GM19238 (cell line): Measurements from ENCODE around the gene MARVELD3.

ENCODE experiments used
- DNase-seq: peaks from one replicate; pipeline ENCODE4 v3.0.0; 2011; ENCODE audit warnings: low spot score; ENCODE audit not compliant: insufficient read length

Gene MARVELD3

DNA sequence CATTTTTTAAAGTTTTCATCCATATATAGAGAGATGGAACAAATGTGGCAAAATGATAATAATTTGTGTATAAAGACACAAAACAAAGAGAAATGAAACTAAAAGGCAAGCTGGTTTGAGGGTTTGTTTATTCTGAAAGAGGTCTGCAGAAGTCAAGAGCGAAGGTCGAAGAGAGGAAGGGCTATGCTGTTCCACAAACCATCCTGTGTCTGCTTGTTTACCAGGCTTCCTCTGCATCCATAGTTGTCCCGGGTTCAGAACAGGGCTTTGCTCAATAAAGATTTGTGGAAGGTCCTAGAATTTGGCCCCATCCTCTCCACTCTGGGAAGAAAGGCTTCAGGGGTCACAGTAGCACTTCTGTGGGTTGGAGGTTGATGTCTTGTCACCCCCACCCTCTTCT is 2.4 kb upstream of the MARVELD3 start:
- DNase-seq: no peak

DNA sequence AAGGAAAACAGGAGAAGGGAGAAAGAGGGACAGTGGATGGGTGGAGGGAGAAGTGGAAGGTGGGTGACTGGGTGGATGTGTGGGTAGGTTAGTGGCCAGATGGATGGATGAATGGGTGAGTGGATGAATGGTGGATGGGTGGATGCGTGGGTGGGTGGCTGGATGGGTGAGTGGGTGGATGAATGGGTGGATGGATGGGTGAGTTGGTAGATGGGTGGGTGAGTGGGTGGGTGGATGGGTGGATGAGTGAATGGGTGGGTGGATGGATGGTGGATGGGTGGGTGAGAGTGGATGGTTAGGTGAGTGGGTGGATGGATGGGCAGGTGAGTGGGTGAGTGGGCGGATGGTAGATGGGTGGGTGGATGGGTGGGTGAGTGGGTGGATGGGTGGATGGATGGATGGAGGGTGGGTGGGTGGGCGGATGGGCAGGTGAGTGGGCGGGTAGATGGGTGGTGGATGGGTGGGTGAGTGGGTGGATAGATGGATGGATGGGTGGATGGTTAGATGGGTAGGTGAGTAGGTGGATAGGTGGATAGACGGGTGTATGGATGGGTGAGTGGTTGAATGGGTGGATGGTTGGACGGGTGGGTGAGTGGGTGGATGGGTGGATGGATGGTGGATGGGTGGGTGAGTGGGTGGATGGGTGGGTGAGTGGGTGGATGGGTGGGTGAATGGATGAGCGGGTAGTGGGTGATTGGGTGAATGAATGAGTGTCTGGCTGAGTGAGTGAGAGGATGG is 702 bp upstream of the MARVELD3 start:
- no peak for DNase-seq

DNA sequence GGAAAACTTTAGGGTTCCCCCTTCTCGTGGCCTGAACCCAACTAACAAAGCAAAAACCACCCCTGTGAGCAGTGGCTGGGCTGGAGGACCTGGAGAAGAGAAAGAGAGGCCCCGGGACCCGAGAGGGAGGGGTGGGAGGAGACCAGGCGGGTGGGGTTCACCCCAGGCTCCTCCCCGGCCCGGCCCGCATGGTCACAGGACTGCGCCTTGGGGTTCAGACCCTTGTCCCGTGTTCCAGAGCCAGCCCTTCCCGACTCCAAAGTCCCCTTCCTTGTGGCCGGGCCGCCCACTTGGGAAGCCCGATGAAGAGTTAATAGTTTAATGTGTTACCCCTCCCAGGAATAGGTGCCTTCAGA is 852 bp downstream of the MARVELD3 start:
- no peak for DNase-seq

GRCh38 chr16:71627731-71628181 is 1.8 kb downstream of the MARVELD3 start:
- DNase-seq: no peak

DNA sequence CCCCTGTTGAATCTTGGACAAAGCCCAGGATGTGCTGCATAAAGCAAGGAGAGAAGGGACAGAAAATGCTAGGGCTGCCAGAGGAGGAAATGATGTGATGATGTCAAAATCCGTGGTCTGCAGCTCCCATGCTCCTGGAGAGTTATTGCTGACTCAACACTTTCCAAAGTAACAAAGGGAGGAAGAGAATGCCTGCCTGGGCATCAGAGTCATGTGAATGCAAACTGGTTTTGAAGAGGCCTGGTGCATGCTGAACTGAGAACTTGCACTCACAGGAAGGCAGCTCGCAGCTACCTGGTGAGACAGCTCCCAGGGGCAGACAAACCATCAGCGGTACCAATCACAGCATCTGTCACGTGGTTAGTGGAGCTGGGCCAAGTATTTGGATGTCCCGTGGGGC is 2.8 kb downstream of the MARVELD3 start:
- no peak for DNase-seq

DNA sequence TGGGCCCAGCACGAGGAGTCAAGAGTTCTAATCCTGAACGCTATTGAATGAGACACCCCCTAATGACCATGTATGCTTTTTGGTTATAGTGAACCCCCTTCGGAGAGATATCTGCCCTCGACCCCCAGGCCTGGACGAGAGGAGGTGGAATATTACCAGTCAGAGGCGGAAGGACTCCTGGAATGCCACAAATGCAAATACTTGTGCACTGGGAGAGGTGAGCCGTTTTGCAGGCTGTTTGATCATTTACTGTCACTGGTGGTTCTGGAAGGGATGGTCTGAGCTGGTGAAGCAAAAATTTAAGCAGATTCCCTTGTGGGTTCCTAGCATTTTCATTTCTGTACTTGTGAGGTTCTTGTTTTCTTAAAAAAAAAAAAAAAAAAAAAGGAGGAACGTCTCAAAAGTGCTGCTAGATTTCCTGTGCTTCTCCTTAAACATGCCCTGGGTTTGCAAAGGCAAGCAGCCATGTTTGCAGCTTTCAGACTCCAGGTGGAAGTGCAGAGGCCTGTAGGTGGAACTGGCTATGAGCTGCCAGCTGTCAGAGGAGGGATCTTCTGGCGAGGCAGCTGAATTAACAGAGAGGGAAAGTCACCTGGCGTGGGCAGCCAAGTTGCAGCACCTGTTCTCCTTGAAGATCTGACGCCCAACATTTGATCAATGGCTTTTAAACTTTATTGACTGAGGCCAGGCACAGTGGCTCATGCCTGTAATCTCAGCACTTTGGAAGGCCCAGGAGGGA is 3.5 kb downstream of the MARVELD3 start:
- no peak for DNase-seq

DNA sequence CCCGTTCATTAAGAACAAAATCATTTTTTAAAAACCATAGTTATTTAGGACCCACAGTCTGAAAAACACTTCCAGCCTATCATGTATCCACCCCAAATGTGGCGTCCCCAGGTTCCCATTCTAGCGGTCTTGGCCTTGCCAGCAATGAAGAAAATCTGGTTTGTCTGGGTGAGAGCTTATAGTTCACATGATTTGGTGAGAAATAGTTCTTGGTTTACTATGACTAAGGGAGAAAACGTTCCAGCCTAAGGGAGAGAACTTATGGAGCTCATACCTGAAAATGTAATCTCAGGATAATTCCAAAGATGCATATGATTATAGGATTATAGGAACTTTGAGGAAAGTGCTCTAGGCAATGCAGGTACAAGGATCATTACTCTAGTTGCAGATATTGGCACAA is 4.8 kb downstream of the MARVELD3 start:
- no peak for DNase-seq

- DNase-seq: no peak
Measured at GRCh38 chr16:71631776-71632175, 5.8 kb downstream of the MARVELD3 start.

- no peak for DNase-seq
Measured at GRCh38 chr16:71635632-71636031, 9.6 kb downstream of the MARVELD3 start.

GRCh38 chr16:71637398-71637797 is 11.4 kb downstream of the MARVELD3 start:
- no peak for DNase-seq

- DNase-seq: no peak
Measured at GRCh38 chr16:71645450-71645849, 19.5 kb downstream of the MARVELD3 start.

- no peak for DNase-seq
Measured at GRCh38 chr16:71647391-71647790, 21.4 kb downstream of the MARVELD3 start.

- no peak for DNase-seq
Measured at GRCh38 chr16:71648162-71648561, 22.2 kb downstream of the MARVELD3 start.

DNA sequence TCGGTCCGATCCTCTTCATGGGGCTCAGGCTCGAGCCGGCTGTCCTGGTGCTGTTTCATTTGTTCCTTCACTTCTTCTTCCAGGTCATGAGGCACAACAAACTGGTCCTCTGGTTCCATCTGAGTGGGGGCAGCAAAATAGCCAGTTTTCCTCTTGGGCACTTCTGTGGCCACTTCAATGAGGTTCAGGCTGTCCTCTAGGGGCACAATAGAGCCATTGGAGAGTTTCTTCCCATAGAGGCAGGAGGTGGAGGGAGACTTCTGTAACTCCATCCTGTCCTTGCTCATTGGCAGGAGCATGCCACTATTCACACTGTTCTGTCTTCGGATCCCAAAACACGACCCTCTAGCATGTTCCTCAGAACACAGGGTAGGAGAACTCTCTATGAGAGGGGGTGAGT is 22.9 kb downstream of the MARVELD3 start:
- DNase-seq: no peak

- no peak for DNase-seq
Measured at GRCh38 chr16:71649704-71650103, 23.7 kb downstream of the MARVELD3 start.

DNA sequence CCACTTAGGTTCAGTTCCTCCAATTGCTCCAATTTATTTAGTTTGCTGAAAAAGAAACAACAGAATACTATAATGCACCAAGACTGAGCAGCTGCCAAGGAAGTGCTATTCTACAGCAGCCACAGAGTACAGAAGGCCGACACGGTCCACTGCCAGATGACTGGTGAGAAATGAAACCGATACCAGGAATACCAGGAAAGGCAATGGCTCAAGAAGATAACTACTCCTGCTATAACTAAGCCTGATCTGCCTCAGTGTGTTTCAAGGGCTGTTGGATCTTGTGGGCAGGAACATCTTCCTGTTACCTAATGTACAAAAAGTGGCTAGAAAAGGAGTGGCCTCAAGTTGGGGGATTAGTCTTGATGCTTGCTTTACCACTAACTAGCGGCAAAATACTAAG is 32.8 kb downstream of the MARVELD3 start:
- no peak for DNase-seq

GRCh38 chr16:71659471-71659870 is 33.5 kb downstream of the MARVELD3 start:
- DNase-seq: no peak

DNA sequence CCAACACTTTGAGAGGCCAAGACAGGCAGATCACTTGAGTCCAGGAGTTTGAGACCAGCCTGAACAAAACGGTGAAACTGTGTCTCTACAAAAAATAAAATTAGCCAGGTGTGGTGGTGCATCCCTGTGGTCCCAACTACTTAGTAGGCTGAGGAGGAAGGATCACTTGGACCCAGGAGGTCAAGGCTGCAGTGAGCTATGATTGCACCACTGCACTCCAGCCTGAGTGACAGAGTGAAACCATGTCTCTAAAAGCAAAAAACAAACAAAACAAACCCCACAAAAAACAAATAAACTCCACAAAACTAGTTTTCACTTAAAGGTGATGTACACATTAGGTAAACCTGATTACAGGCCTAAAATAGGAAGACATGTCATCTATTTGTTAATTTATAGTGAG is 40.3 kb downstream of the MARVELD3 start:
- no peak for DNase-seq

- no peak for DNase-seq
Measured at GRCh38 chr16:71666928-71667707, 41.1 kb downstream of the MARVELD3 start.

DNA sequence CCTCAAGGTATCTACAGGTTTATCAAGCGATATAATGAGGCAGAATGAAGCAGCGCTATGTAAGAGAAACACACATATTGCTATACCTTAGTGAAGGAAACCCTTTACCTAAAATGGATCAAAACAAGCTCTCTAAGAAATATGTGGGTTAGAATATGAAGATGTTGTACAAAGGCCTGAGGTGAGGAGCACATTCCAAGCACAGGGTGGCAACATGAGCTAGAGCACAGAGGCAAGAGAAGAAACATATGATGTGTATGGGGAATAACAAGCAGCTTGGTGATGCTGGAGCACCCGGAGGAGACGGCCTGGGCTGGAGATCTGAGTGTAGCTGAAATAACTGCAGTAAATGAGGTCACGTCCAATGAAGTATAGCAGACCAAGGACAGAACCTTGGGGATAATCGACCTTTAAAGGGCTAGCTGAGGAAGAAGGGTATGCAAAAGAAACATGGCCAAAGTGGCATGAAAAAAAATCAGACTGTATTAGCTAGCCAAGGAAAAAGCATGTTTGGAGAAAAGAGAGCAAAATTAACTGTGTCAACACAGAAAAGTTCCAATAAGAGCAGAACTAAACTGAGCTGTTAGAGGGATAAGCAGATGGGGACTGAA is 44.0 kb downstream of the MARVELD3 start:
- no peak for DNase-seq

- no peak for DNase-seq
Measured at GRCh38 chr16:71670537-71670936, 44.6 kb downstream of the MARVELD3 start.

GRCh38 chr16:71671165-71671564 is 45.2 kb downstream of the MARVELD3 start:
- DNase-seq: no peak
